Testis (tissue), 3 donors: ENCODE results near the gene KCNK18. TPM values are rescaled to one million over a fixed set of nuclear protein-coding genes. Genes with fewer than 3 reads are reported as not detected.
"Not testable (repeated sequence)": the region's sequence is repeated elsewhere in the genome, so short reads cannot be mapped to it uniquely, and the experiment has no call there.

Source experiments
- DNase-seq: peaks from one replicate; pipeline ENCODE4 v3.0.0-alpha.2; 2019
- H3K27ac ChIP-seq, 2 donors: fragments of 200-600 bp; sonication (generic); one replicate each; pipeline ENCODE4 v1.5.1; 2019
- H3K27me3 ChIP-seq: fragments of 200-600 bp; sonication (generic); one replicate; pipeline ENCODE4 v1.5.1; 2019
- H3K36me3 ChIP-seq: fragments of 200-600 bp; sonication (generic); one replicate; pipeline ENCODE4 v1.5.1; 2017; ENCODE audit warnings: low read depth; ENCODE audit errors: missing control alignments
- H3K4me1 ChIP-seq: fragments of 200-600 bp; sonication (generic); one replicate; pipeline ENCODE4 v1.5.1; 2019
- H3K4me3 ChIP-seq, 2 donors: fragments of 200-600 bp; sonication (generic); one replicate each; pipeline ENCODE4 v1.5.1; 2017 to 2019
- H3K9me3 ChIP-seq: fragments of 200-600 bp; sonication (generic); one replicate; pipeline ENCODE4 v1.5.1; 2017
- CTCF ChIP-seq, 3 experiments: fragments of 450-650 bp in 2 of 3; fragments of 200-600 bp in 1 of 3; sonication (generic) in 1 of 3; IDR thresholded peaks; one replicate each; pipeline ENCODE4 v1.5.1; 2016 to 2019; ENCODE audit warnings: antibody characterized with exemption in 3 of 3, mild to moderate bottlenecking in 2 of 3, moderate library complexity in 1 of 3
- POLR2A ChIP-seq: fragments of 450-650 bp; IDR thresholded peaks from one replicate; pipeline ENCODE4 v1.6.1; 2017; ENCODE audit warnings: antibody characterized with exemption, mild to moderate bottlenecking, moderate library complexity
- WGBS, 2 donors: methylation state at CpG; one replicate each; pipeline ENCODE4 v1.1.5; 2018; 5-methylcytosine and 5-hydroxymethylcytosine counted together
- intact Hi-C: fragments of 100-400 bp; cut with DNase I; formaldehyde crosslinking; loops from one replicate; pipeline ENCODE4 v1.15.1; 2023; ENCODE audit warnings: low total_unique reads
- polyA plus RNA-seq: library from polyadenylated mRNA; stranded (reverse); fragments of 350-450 nt; fragmentation: Illumina TruSeq; extraction: RNeasy Lipid Tissue Mini Kit (QIAGEN cat#74804); gene quantifications from one replicate; pipeline ENCODE4 v1.2.3, GENCODE V29; 2014; ENCODE audit warnings: low read depth, low replicate concordance; ENCODE audit not compliant: insufficient read depth
- total RNA-seq, 2 donors: library from RNA; depleted of rRNA; stranded (reverse); fragments of >200 nt; gene quantifications; one replicate each; pipeline ENCODE4 v1.2.3, GENCODE V29; 2016

The KCNK18 gene
- total and polyA plus RNA-seq, 3 donors from 2014 or later = 0.66 TPM; not detected in 2

GRCh38 chr10:117178190-117178589 is 19.1 kb upstream of the KCNK18 start:
- TF ChIP-seq POLR2A (no peak), CTCF (IDR thresholded peaks at IDR 0.05) (no peak)
- WGBS, 2 donors = 76 to 77% methylated on average over 3 of the region's 3 CpGs
- intact Hi-C loops = loop anchor here (5.0 kb wide), 1 partner anchor 381 kb away; no protein-coding TSS in a partner anchor
- H3K36me3 ChIP-seq = no peaks in the 10 kb centered on the region
- H3K9me3 ChIP-seq = no peaks in the 10 kb centered on the region
- H3K27ac ChIP-seq = no peak overlapping the region
- no peak for DNase-seq
- H3K4me3 ChIP-seq = no peak overlapping the region
- H3K27me3 ChIP-seq = no peaks in the 10 kb centered on the region
- H3K4me1 ChIP-seq = peaks cover 7% of the 10 kb centered on the region

- WGBS, 2 donors = 89 to 92% methylated on average over 10 of the region's 10 CpGs
- Histone ChIP-seq H3K4me1 (no peaks in the 10 kb centered on the region), H3K27ac (no peak overlapping the region), H3K4me3 (no peak overlapping the region), H3K9me3 (no peaks in the 10 kb centered on the region), H3K36me3 (no peaks in the 10 kb centered on the region), H3K27me3 (no peaks in the 10 kb centered on the region)
- TF ChIP-seq CTCF (IDR thresholded peaks at IDR 0.05) (no peak), POLR2A (no peak)
- intact Hi-C loops = no loop called here
- no peak for DNase-seq
These were observed 13.0 kb upstream of the KCNK18 start for GRCh38 chr10:117184296-117184695.

- Histone ChIP-seq H3K4me1 (no peaks in the 10 kb centered on the region), H3K4me3 (no peak overlapping the region), H3K9me3 (no peaks in the 10 kb centered on the region), H3K27me3 (no peaks in the 10 kb centered on the region), H3K27ac (no peak overlapping the region), H3K36me3 (no peaks in the 10 kb centered on the region)
- 75 to 85% methylated on average over 3 of the region's 3 CpGs for WGBS, 2 donors
- intact Hi-C loops = no loop called here
- no peak for TF ChIP-seq CTCF (IDR thresholded peaks at IDR 0.05)
- no peak for TF ChIP-seq POLR2A
- DNase-seq = no peak
These were observed 12.5 kb upstream of the KCNK18 start for GRCh38 chr10:117184821-117185220.

- H3K27ac ChIP-seq, H3K27me3 ChIP-seq, DNase-seq, H3K36me3 ChIP-seq, H3K4me3 ChIP-seq, H3K4me1 ChIP-seq, intact Hi-C loops, H3K9me3 ChIP-seq: not testable (repeated sequence)
- 96 to 97% methylated on average over 3 to 4 of the region's 4 CpGs for WGBS, 2 donors
These were observed 11.5 kb upstream of the KCNK18 start for GRCh38 chr10:117185817-117186216.

- intact Hi-C loops = no loop called here
- no peak for DNase-seq
- 73 to 74% methylated on average over 4 of the region's 4 CpGs for WGBS, 2 donors
- no peak overlapping the region for H3K4me3 ChIP-seq
- TF ChIP-seq CTCF (IDR thresholded peaks at IDR 0.05) (no peak), POLR2A (no peak)
- H3K36me3 ChIP-seq = no peaks in the 10 kb centered on the region
- H3K9me3 ChIP-seq = no peaks in the 10 kb centered on the region
- H3K4me1 ChIP-seq = no peaks in the 10 kb centered on the region
- no peaks in the 10 kb centered on the region for H3K27me3 ChIP-seq
- H3K27ac ChIP-seq = no peak overlapping the region
These were observed 10.3 kb upstream of the KCNK18 start for GRCh38 chr10:117186832-117187615.
